ENCODE data around the gene DMBT1.

Gene DMBT1

GRCh38 chr10:122560279-122560804 is at the start of gene DMBT1:
Gene DMBT1 (plus strand): TSS chr10:122560754. CDS start chr10:122560771, 17 bp downstream.
- no peak for DNase-seq (ENCODE audit: low read depth in 2 of 3, low spot score in 1 of 3)

GRCh38 chr10:122513053-122513452 is 47.5 kb upstream of the DMBT1 start:
- no peak for DNase-seq (ENCODE audit: low read depth in 2 of 3, low spot score in 1 of 3)

GRCh38 chr10:122514045-122514840 is 46.3 kb upstream of the DMBT1 start:
- no peak for DNase-seq (ENCODE audit: low read depth in 2 of 3, low spot score in 1 of 3)

GRCh38 chr10:122515022-122515424 is 45.5 kb upstream of the DMBT1 start:
- DNase-seq (ENCODE audit: low read depth in 2 of 3, low spot score in 1 of 3): no peak

- peak; percentile 20 to 53 (median 48) for DNase-seq (ENCODE audit: low read depth in 2 of 3, low spot score in 1 of 3)
These were observed 44.8 kb upstream of the DMBT1 start for GRCh38 chr10:122515588-122516231.

GRCh38 chr10:122516734-122517133 is 43.8 kb upstream of the DMBT1 start:
- no peak for DNase-seq (ENCODE audit: low read depth in 2 of 3, low spot score in 1 of 3)

- no peak for DNase-seq (ENCODE audit: low read depth in 2 of 3, low spot score in 1 of 3)
These were observed 41.4 kb upstream of the DMBT1 start for GRCh38 chr10:122519144-122519543.

GRCh38 chr10:122519873-122520272 is 40.7 kb upstream of the DMBT1 start:
- no peak for DNase-seq (ENCODE audit: low read depth in 2 of 3, low spot score in 1 of 3)

GRCh38 chr10:122521011-122521410 is 39.5 kb upstream of the DMBT1 start:
- no peak for DNase-seq (ENCODE audit: low read depth in 2 of 3, low spot score in 1 of 3)

GRCh38 chr10:122524811-122525210 is 35.7 kb upstream of the DMBT1 start:
- no peak for DNase-seq (ENCODE audit: low read depth in 2 of 3, low spot score in 1 of 3)

- DNase-seq (ENCODE audit: low read depth in 2 of 3, low spot score in 1 of 3): no peak
These were observed 34.8 kb upstream of the DMBT1 start for GRCh38 chr10:122525788-122526187.

GRCh38 chr10:122526892-122527291 is 33.7 kb upstream of the DMBT1 start:
- no peak for DNase-seq (ENCODE audit: low read depth in 2 of 3, low spot score in 1 of 3)

- no peak for DNase-seq (ENCODE audit: low read depth in 2 of 3, low spot score in 1 of 3)
These were observed 30.4 kb upstream of the DMBT1 start for GRCh38 chr10:122530177-122530576.

GRCh38 chr10:122531261-122531660 is 29.3 kb upstream of the DMBT1 start:
- no peak for DNase-seq (ENCODE audit: low read depth in 2 of 3, low spot score in 1 of 3)

- DNase-seq (ENCODE audit: low read depth in 2 of 3, low spot score in 1 of 3): no peak
These were observed 28.6 kb upstream of the DMBT1 start for GRCh38 chr10:122531939-122532338.

- no peak for DNase-seq (ENCODE audit: low read depth in 2 of 3, low spot score in 1 of 3)
These were observed 27.8 kb upstream of the DMBT1 start for GRCh38 chr10:122532601-122533296.

GRCh38 chr10:122537545-122537944 is 23.0 kb upstream of the DMBT1 start:
- no peak for DNase-seq (ENCODE audit: low read depth in 2 of 3, low spot score in 1 of 3)

GRCh38 chr10:122541541-122542002 is 19.0 kb upstream of the DMBT1 start:
- no peak for DNase-seq (ENCODE audit: low read depth in 2 of 3, low spot score in 1 of 3)

GRCh38 chr10:122543676-122544445 is 16.7 kb upstream of the DMBT1 start:
- no peak for DNase-seq (ENCODE audit: low read depth in 2 of 3, low spot score in 1 of 3)

- DNase-seq (ENCODE audit: low read depth in 2 of 3, low spot score in 1 of 3): no peak
These were observed 16.1 kb upstream of the DMBT1 start for GRCh38 chr10:122544493-122544892.

GRCh38 chr10:122546242-122546641 is 14.3 kb upstream of the DMBT1 start:
- no peak for DNase-seq (ENCODE audit: low read depth in 2 of 3, low spot score in 1 of 3)
